ENCODE results near the gene HTRA1.

Gene HTRA1

DNA sequence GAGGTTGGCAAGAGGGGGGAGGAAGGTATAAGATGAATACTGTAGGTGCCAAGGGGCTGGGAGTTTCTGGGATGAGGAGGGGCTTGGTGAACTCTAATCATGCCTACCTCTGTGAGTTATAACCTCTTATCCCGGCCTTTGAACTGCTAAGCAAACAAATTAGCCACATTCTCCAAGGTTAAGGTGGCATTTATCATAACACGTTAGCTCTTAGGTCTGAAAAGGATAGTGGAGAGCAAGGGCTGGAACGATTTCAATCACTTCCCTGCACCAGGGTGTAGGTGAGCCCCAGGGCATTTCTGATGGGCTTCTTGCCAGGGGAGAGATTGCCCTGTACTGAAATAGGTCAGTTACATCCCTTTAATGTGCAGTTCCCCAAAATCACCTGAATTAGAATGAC lies 70.6 kb downstream of the HTRA1 start:
- H3K36me3 ChIP-seq (ENCODE audit: insufficient read depth, low read length): no peaks in the 10 kb centered on the region
- peaks cover 6% of the 10 kb centered on the region for H3K4me1 ChIP-seq (ENCODE audit: insufficient read depth, low read length, poor library complexity, severe bottlenecking)
- TF ChIP-seq, protein P1, sequence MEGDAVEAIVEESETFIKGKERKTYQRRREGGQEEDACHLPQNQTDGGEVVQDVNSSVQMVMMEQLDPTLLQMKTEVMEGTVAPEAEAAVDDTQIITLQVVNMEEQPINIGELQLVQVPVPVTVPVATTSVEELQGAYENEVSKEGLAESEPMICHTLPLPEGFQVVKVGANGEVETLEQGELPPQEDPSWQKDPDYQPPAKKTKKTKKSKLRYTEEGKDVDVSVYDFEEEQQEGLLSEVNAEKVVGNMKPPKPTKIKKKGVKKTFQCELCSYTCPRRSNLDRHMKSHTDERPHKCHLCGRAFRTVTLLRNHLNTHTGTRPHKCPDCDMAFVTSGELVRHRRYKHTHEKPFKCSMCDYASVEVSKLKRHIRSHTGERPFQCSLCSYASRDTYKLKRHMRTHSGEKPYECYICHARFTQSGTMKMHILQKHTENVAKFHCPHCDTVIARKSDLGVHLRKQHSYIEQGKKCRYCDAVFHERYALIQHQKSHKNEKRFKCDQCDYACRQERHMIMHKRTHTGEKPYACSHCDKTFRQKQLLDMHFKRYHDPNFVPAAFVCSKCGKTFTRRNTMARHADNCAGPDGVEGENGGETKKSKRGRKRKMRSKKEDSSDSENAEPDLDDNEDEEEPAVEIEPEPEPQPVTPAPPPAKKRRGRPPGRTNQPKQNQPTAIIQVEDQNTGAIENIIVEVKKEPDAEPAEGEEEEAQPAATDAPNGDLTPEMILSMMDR (conservative IDR thresholded peaks at IDR 0.05; ENCODE audit: low read length): no peak
- no peak for TF ChIP-seq EZH2phosphoT487 (IDR thresholded peaks at IDR 0.05; ENCODE audit: borderline replicate concordance)
- no peak overlapping the region for H2AFZ ChIP-seq (ENCODE audit: low read length)
- H4K20me1 ChIP-seq (ENCODE audit: insufficient read depth, low read length, poor library complexity, severe bottlenecking): no peaks in the 10 kb centered on the region
- H3K9me3 ChIP-seq (ENCODE audit: insufficient read depth, low read depth, low read length): no peaks in the 10 kb centered on the region
- no peak overlapping the region for H3K4me2 ChIP-seq (ENCODE audit: low read depth, low read length, poor library complexity, severe bottlenecking)
- no peaks in the 10 kb centered on the region for H3F3A ChIP-seq (ENCODE audit: low read depth)
- H3K9ac ChIP-seq (ENCODE audit: low read depth, low read length, poor library complexity, severe bottlenecking): no peak overlapping the region
- H3K79me2 ChIP-seq (ENCODE audit: insufficient read depth, low read length): no peaks in the 10 kb centered on the region
- no peaks in the 10 kb centered on the region for H3K9me2 ChIP-seq (replicated peaks; ENCODE audit: low read depth, low read length)
- H3K4me3 ChIP-seq (ENCODE audit: low read length, poor library complexity, severe bottlenecking): no peak overlapping the region
- H3K27me3 ChIP-seq (ENCODE audit: insufficient read depth, low read length, poor library complexity, severe bottlenecking): no peaks in the 10 kb centered on the region

DNA sequence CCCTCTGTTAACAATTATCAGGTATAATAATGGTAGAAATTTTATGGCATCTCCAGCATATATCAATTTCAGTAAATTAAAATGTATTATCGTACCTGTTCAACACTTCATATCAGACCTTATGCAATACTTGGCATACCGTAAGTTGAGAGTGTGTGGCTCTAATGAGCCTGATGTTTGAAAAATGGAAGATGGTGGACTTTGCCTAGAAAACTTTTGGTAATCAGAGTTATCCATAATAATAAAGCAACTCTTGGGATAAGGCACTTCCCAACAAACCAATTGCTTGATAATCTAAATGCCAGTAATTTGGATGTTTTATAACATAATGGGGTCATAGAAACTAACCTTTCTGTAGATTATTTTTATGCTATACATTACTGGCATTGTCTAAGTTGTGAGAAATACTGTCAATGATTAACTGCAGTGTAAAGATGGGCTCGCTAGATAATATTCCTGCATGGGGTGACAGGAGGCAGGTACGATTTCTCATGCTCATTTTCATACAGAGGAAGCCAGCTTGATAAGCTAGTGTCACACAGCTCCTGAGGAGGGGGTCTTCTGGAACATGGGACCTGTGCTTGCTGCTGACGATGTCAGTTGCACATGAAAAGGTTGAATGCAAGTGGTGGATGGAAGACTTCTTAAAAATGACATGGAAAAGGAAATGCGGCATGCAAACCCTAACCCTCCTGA lies 71.4 kb downstream of the HTRA1 start:
- Histone ChIP-seq H3K9ac (ENCODE audit: low read depth, low read length, poor library complexity, severe bottlenecking) (no peak overlapping the region), H3K4me2 (ENCODE audit: low read depth, low read length, poor library complexity, severe bottlenecking) (no peak overlapping the region)

DNA sequence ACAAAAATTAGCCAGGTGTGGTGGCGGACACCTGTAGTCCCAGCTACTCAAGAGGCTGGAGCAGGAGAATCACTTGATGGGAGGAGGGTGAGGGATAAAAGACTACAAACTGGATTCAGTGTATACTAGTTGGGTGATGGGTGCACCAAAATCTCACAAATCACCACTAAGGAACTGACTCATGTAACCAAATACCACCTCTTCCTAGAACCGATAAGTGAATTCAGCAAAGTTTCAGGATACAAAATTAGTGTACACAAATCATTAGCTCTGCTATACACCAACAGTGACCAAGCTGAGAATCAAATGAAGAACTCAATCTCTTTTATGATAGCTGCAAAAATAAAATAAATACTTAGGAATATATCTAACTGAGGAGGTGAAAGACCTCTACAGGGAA lies 76.2 kb downstream of the HTRA1 start:
- no peaks in the 10 kb centered on the region for H3K36me3 ChIP-seq (ENCODE audit: insufficient read depth, low read length)

More for the DNA sequence above, 71.4 kb downstream of the HTRA1 start:
- H3K4me1 ChIP-seq (ENCODE audit: insufficient read depth, low read length, poor library complexity, severe bottlenecking): peaks cover 6% of the 10 kb centered on the region
- no peaks in the 10 kb centered on the region for H3F3A ChIP-seq (ENCODE audit: low read depth)
- no peak overlapping the region for H3K4me3 ChIP-seq (ENCODE audit: low read length, poor library complexity, severe bottlenecking)
- no peak overlapping the region for H2AFZ ChIP-seq (ENCODE audit: low read length)
- no peaks in the 10 kb centered on the region for H3K36me3 ChIP-seq (ENCODE audit: insufficient read depth, low read length)
- no peaks in the 10 kb centered on the region for H3K9me2 ChIP-seq (replicated peaks; ENCODE audit: low read depth, low read length)
- TF ChIP-seq, protein P1 (conservative IDR thresholded peaks at IDR 0.05; ENCODE audit: low read length): no peak
- TF ChIP-seq EZH2phosphoT487 (IDR thresholded peaks at IDR 0.05; ENCODE audit: borderline replicate concordance): no peak
- H3K79me2 ChIP-seq (ENCODE audit: insufficient read depth, low read length): no peaks in the 10 kb centered on the region
- no peaks in the 10 kb centered on the region for H4K20me1 ChIP-seq (ENCODE audit: insufficient read depth, low read length, poor library complexity, severe bottlenecking)
- H3K9me3 ChIP-seq (ENCODE audit: insufficient read depth, low read depth, low read length): no peaks in the 10 kb centered on the region
- H3K27me3 ChIP-seq (ENCODE audit: insufficient read depth, low read length, poor library complexity, severe bottlenecking): no peaks in the 10 kb centered on the region

More for the DNA sequence above, 76.2 kb downstream of the HTRA1 start:
- H3K4me2 ChIP-seq (ENCODE audit: low read depth, low read length, poor library complexity, severe bottlenecking): no peak overlapping the region
- peaks cover 29% of the 10 kb centered on the region for H3K4me1 ChIP-seq (ENCODE audit: insufficient read depth, low read length, poor library complexity, severe bottlenecking)
- no peaks in the 10 kb centered on the region for H3K9me3 ChIP-seq (ENCODE audit: insufficient read depth, low read depth, low read length)
- no peaks in the 10 kb centered on the region for H3K79me2 ChIP-seq (ENCODE audit: insufficient read depth, low read length)
- no peak overlapping the region for H2AFZ ChIP-seq (ENCODE audit: low read length)
- no peak overlapping the region for H3K9ac ChIP-seq (ENCODE audit: low read depth, low read length, poor library complexity, severe bottlenecking)
- H3K9me2 ChIP-seq (replicated peaks; ENCODE audit: low read depth, low read length): no peaks in the 10 kb centered on the region
- H4K20me1 ChIP-seq (ENCODE audit: insufficient read depth, low read length, poor library complexity, severe bottlenecking): no peaks in the 10 kb centered on the region
- H3F3A ChIP-seq (ENCODE audit: low read depth): peaks cover 10% of the 10 kb centered on the region
- TF ChIP-seq, protein P1 (conservative IDR thresholded peaks at IDR 0.05; ENCODE audit: low read length): no peak
- no peak for TF ChIP-seq EZH2phosphoT487 (IDR thresholded peaks at IDR 0.05; ENCODE audit: borderline replicate concordance)
- no peak overlapping the region for H3K4me3 ChIP-seq (ENCODE audit: low read length, poor library complexity, severe bottlenecking)
- H3K27me3 ChIP-seq (ENCODE audit: insufficient read depth, low read length, poor library complexity, severe bottlenecking): no peaks in the 10 kb centered on the region

Data from Loucy (cell line).